Spleen (tissue), 11 donors: ENCODE measurements around the gene IFNE. TPM values are rescaled to one million over a fixed set of nuclear protein-coding genes. Genes with fewer than 3 reads are reported as not detected.

ENCODE experiments used
- DNase-seq: peaks from one replicate; pipeline ENCODE4 v3.0.0-alpha.2; 2020
- H3K27ac ChIP-seq, 8 donors: fragments of 200-600 bp; sonication (generic) in 7 of 8; 1 replicate in 4 of 8; 2 replicates in 4 of 8; pipeline versions ENCODE4 v1.5.0 to v1.8.0; 2016 to 2021; ENCODE audit warnings: inconsistent platforms in 4 of 8, mild to moderate bottlenecking in 4 of 8, moderate library complexity in 1 of 8
- H3K27me3 ChIP-seq, 7 donors: fragments of 200-600 bp; sonication (generic) in 6 of 7; replicated peaks in 1 of 7; 1 replicate in 4 of 7; 2 replicates in 3 of 7; pipeline versions ENCODE4 v1.5.0 to v1.8.0; 2016 to 2021; ENCODE audit warnings: inconsistent platforms in 3 of 7, mild to moderate bottlenecking in 1 of 7
- H3K36me3 ChIP-seq, 6 donors: fragments of 200-600 bp; sonication (generic) in 5 of 6; 1 replicate in 4 of 6; 2 replicates in 2 of 6; pipeline versions ENCODE4 v1.5.0 to v1.8.0; 2016 to 2021; ENCODE audit warnings: inconsistent platforms in 2 of 6
- H3K4me1 ChIP-seq, 6 donors: fragments of 200-600 bp; sonication (generic) in 5 of 6; 1 replicate in 3 of 6; 2 replicates in 3 of 6; pipeline versions ENCODE4 v1.5.0 to v1.8.0; 2016 to 2021; ENCODE audit warnings: inconsistent platforms in 3 of 6
- H3K4me3 ChIP-seq, 8 donors: fragments of 200-600 bp; sonication (generic) in 7 of 8; 1 replicate in 4 of 8; 2 replicates in 4 of 8; pipeline versions ENCODE4 v1.5.0 to v1.8.0; 2016 to 2021; ENCODE audit warnings: inconsistent platforms in 4 of 8, mild to moderate bottlenecking in 4 of 8, moderate library complexity in 2 of 8
- H3K9me3 ChIP-seq, 8 donors: fragments of 200-600 bp; sonication (generic) in 7 of 8; 1 replicate in 4 of 8; 2 replicates in 4 of 8; pipeline versions ENCODE4 v1.5.0 to v1.8.0; 2016 to 2021; ENCODE audit warnings: inconsistent platforms in 4 of 8
- CTCF ChIP-seq, 11 experiments: fragments of 200-600 bp in 7 of 11; fragments of 450-650 bp in 4 of 11; sonication (generic) in 4 of 11; IDR thresholded peaks in 8 of 11; conservative IDR thresholded peaks in 3 of 11; 1 replicate in 7 of 11; 2 replicates in 4 of 11; pipeline versions ENCODE4 v1.4.0 to v1.8.0; 2016 to 2021; ENCODE audit warnings: antibody characterized with exemption in 11 of 11, inconsistent platforms in 4 of 11, mild to moderate bottlenecking in 1 of 11
- POLR2A ChIP-seq, 3 donors: fragments of 450-650 bp; IDR thresholded peaks; one replicate each; pipeline ENCODE4 v1.5.1; 2017; ENCODE audit warnings: antibody characterized with exemption in 3 of 3, mild to moderate bottlenecking in 1 of 3
- POLR2AphosphoS5 ChIP-seq, 3 donors: sonication (generic); formaldehyde crosslinking; IDR thresholded peaks; one replicate each; pipeline ENCODE4 v1.5.1; 2017; ENCODE audit warnings: antibody characterized with exemption in 3 of 3
- WGBS, 5 donors: extraction: QIAGEN DNeasy Blood & Tissue Kit in 3 of 5; methylation state at CpG; one replicate each; pipeline versions ENCODE4 v1.1.5 to v1.1.7; 2013 to 2018; 5-methylcytosine and 5-hydroxymethylcytosine counted together
- intact Hi-C: fragments of 100-400 bp; cut with DNase I; formaldehyde crosslinking; loops from one replicate; pipeline ENCODE4 v1.15.0; 2023; ENCODE audit warnings: low total_unique reads
- polyA plus RNA-seq, 3 donors: library from polyadenylated mRNA; stranded (reverse); fragments of 200-250 nt; gene quantifications; one replicate each; pipeline ENCODE4 v1.2.1, GENCODE V29; 2013
- total RNA-seq, 7 donors: library from RNA; depleted of rRNA in 3 of 7; stranded (reverse); fragments of >200 nt in 3 of 7; fragmentation: NEBNext Ultra II Directional in 4 of 7; extraction: Animal tissue kit (Norgen Biotek cat#: 25700) in 4 of 7; gene quantifications; one replicate each; pipeline versions ENCODE4 v1.1.0 to v1.2.1, GENCODE V29; 2016 to 2021
- donor health status: healthy with polysubstance abuse.
- donor health status: DM: no; HTN: no; CAD: no; lungs with moderate emphysema.
- donor health status: DM: no; HTN: no; CAD: no.
- donor health status: Bipolar disorder and iron deficiency.
- donor health status: healthy.
- donor health status: DM: no; HTN: no; CAD: no.
- donor health status: DM: yes; HTN: yes; CAD: no.

IFNE gene
- total and polyA plus RNA-seq, 10 donors, result 0.11 to 0.12 TPM; not detected in 8

- DNase-seq, result no peak
- intact Hi-C loops, result no loop called here
- Histone ChIP-seq H3K36me3 (no peaks in the 10 kb centered on the region), H3K4me3 (no peak overlapping the region), H3K27me3 (peaks cover 0 to 13% (median 0%) of the 10 kb centered on the region in 7 donors), H3K27ac (no peak overlapping the region), H3K4me1 (no peaks in the 10 kb centered on the region), H3K9me3 (no peaks in the 10 kb centered on the region)
- no peak for TF ChIP-seq POLR2A (IDR thresholded peaks at IDR 0.05)
- TF ChIP-seq CTCF (IDR thresholded peaks at IDR 0.05 in 8 of 11, conservative IDR thresholded peaks at IDR 0.05 in 3 of 11), result no peak
- no peak for TF ChIP-seq POLR2AphosphoS5 (IDR thresholded peaks at IDR 0.05)
- WGBS, 5 donors, result 80 to 90% (median 86%) methylated on average over 5 of the region's 5 CpGs
These were observed 12.0 kb downstream of the IFNE start for GRCh38 chr9:21470126-21470525.

GRCh38 chr9:21465859-21466518 is 16.1 kb downstream of the IFNE start:
- peaks cover 0 to 24% (median 18%) of the 10 kb centered on the region in 8 donors for H3K9me3 ChIP-seq
- H3K4me3 ChIP-seq, result no peak overlapping the region
- no peak for DNase-seq
- H3K27ac ChIP-seq, result no peak overlapping the region
- no peaks in the 10 kb centered on the region for H3K4me1 ChIP-seq
- intact Hi-C loops, result no loop called here
- no peaks in the 10 kb centered on the region for H3K36me3 ChIP-seq
- peaks cover 0 to 14% (median 0%) of the 10 kb centered on the region in 7 donors for H3K27me3 ChIP-seq
- TF ChIP-seq POLR2A (IDR thresholded peaks at IDR 0.05) (no peak), CTCF (IDR thresholded peaks at IDR 0.05 in 8 of 11, conservative IDR thresholded peaks at IDR 0.05 in 3 of 11) (peak in 10 of 11 experiments; percentile 23 to 75 (median 58))

DNA sequence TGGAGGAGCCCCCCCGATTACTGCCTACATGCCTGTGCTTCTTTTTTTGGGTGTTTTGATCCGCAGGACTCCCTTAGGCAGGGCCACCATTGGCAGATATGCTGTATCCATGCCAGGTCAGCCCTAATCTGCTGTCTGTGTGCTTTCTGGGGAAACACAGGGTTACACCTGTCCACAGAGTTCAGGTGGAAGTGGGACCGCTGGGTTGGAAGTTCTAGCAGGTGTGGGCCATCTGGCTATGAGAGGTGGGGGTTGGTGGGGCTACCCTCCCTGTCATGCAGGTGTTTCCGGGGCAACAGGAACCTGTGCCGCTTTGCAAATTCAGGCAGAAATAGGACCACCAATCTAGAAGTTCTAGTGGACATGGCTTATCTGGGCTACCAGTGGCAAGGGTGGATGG is 17.0 kb downstream of the IFNE start:
- Histone ChIP-seq H3K27ac (no peak overlapping the region), H3K27me3 (peaks cover 0 to 17% (median 0%) of the 10 kb centered on the region in 7 donors), H3K4me1 (no peaks in the 10 kb centered on the region), H3K4me3 (no peak overlapping the region), H3K36me3 (no peaks in the 10 kb centered on the region), H3K9me3 (peaks cover 0 to 24% (median 18%) of the 10 kb centered on the region in 8 donors)
- intact Hi-C loops, result no loop called here
- DNase-seq, result peak; percentile 64
- TF ChIP-seq CTCF (IDR thresholded peaks at IDR 0.05 in 8 of 11, conservative IDR thresholded peaks at IDR 0.05 in 3 of 11), result no peak
- no peak for TF ChIP-seq POLR2AphosphoS5 (IDR thresholded peaks at IDR 0.05)
- no peak for TF ChIP-seq POLR2A (IDR thresholded peaks at IDR 0.05)
- 86 to 96% (median 89%) methylated on average over 3 to 5 of the region's 5 CpGs for WGBS, 5 donors

- peaks cover 0 to 24% (median 20%) of the 10 kb centered on the region in 8 donors for H3K9me3 ChIP-seq
- H3K36me3 ChIP-seq, result no peaks in the 10 kb centered on the region
- DNase-seq, result no peak
- no peaks in the 10 kb centered on the region for H3K4me1 ChIP-seq
- no peak overlapping the region for H3K27ac ChIP-seq
- H3K27me3 ChIP-seq, result peaks cover 0 to 9% (median 0%) of the 10 kb centered on the region in 7 donors
- TF ChIP-seq CTCF (IDR thresholded peaks at IDR 0.05 in 8 of 11, conservative IDR thresholded peaks at IDR 0.05 in 3 of 11), result no peak
- no peak for TF ChIP-seq POLR2A (IDR thresholded peaks at IDR 0.05)
- TF ChIP-seq POLR2AphosphoS5 (IDR thresholded peaks at IDR 0.05), result no peak
- no peak overlapping the region for H3K4me3 ChIP-seq
- whole genome bisulfite sequencing, 5 donors, result 83 to 92% (median 88%) methylated on average over 1 of the region's 1 CpG
- intact Hi-C loops, result no loop called here
These were observed 20.7 kb downstream of the IFNE start for GRCh38 chr9:21461377-21461776.
